GM12878 (cell line): ENCODE data around the gene ARHGEF6. TPM values are rescaled to one million over a fixed set of nuclear protein-coding genes. Genes with fewer than 3 reads are reported as not detected.

ENCODE experiments used
- BACH1 ChIP-seq: fragments of 450-650 bp; IDR thresholded peaks from 2 replicates; pipeline ENCODE4 v1.6.1; 2017; ENCODE audit warnings: mild to moderate bottlenecking, borderline replicate concordance
- BRCA1 ChIP-seq: IDR thresholded peaks from 2 replicates; pipeline ENCODE4 v1.6.1; 2011; ENCODE audit warnings: low read depth, low read length, improper control_type of control experiment
- EED ChIP-seq: sonication (generic); IDR thresholded peaks from 2 replicates; pipeline ENCODE4 v1.6.1; 2016; ENCODE audit warnings: antibody characterized with exemption, low read depth
- FOXM1 ChIP-seq: IDR thresholded peaks from 2 replicates; pipeline ENCODE4 v1.6.1; 2012; ENCODE audit warnings: low read depth, mild to moderate bottlenecking, inconsistent platforms, low read length, moderate library complexity
- GABPA ChIP-seq: IDR thresholded peaks from 2 replicates; pipeline ENCODE4 v1.6.1; 2014; ENCODE audit warnings: antibody characterized with exemption, low read depth, mild to moderate bottlenecking, inconsistent platforms
- GATAD2B ChIP-seq: fragments of 450-650 bp; conservative IDR thresholded peaks from 2 replicates; pipeline ENCODE4 v1.6.1; 2017; ENCODE audit warnings: low read depth, mild to moderate bottlenecking, moderate library complexity
- HDAC2 ChIP-seq: fragments of 200-600 bp; sonication (generic); IDR thresholded peaks from 2 replicates; pipeline ENCODE4 v1.6.1; 2017
- HDAC6 ChIP-seq: fragments of 200-600 bp; sonication (generic); IDR thresholded peaks from one replicate; pipeline ENCODE4 v1.8.0; 2017; ENCODE audit warnings: antibody characterized with exemption; ENCODE audit not compliant: unreplicated experiment
- NFXL1 ChIP-seq: fragments of 450-650 bp; IDR thresholded peaks from 2 replicates; pipeline ENCODE4 v1.6.1; 2017; ENCODE audit warnings: antibody characterized with exemption, mild to moderate bottlenecking, borderline replicate concordance
- NRF1 ChIP-seq: conservative IDR thresholded peaks from 2 replicates; pipeline ENCODE4 v1.6.1; 2011; ENCODE audit warnings: mild to moderate bottlenecking, low read depth, low read length, improper control_type of control experiment
- PML ChIP-seq: IDR thresholded peaks from 2 replicates; pipeline ENCODE4 v1.6.1; 2012; ENCODE audit warnings: low read length, inconsistent platforms
- RBBP5 ChIP-seq: fragments of 200-600 bp; sonication (generic); conservative IDR thresholded peaks from 2 replicates; pipeline ENCODE4 v1.6.1; 2016
- RCOR1 ChIP-seq: conservative IDR thresholded peaks from 2 replicates; pipeline ENCODE4 v1.6.1; 2012; ENCODE audit warnings: low read depth, low read length, improper control_type of control experiment
- RFX5 ChIP-seq: IDR thresholded peaks from 2 replicates; pipeline ENCODE4 v1.6.1; 2011; ENCODE audit warnings: low read depth, low read length, improper control_type of control experiment
- RUNX3 ChIP-seq: IDR thresholded peaks from 2 replicates; pipeline ENCODE4 v1.6.1; 2012; ENCODE audit warnings: low read length, inconsistent platforms
- SREBF2 ChIP-seq: IDR thresholded peaks from 2 replicates; pipeline ENCODE4 v1.6.1; 2012; ENCODE audit warnings: mild to moderate bottlenecking, low read length
- STAT1 ChIP-seq: fragments of 450-650 bp; conservative IDR thresholded peaks from 2 replicates; pipeline ENCODE4 v1.6.1; 2014; ENCODE audit warnings: antibody characterized with exemption, mild to moderate bottlenecking
- ZNF622 ChIP-seq: fragments of 450-650 bp; IDR thresholded peaks from 2 replicates; pipeline ENCODE4 v1.6.1; 2017; ENCODE audit warnings: mild to moderate bottlenecking, inconsistent platforms
- polyA plus RNA-seq, 11 experiments: library from polyadenylated mRNA; depleted of rRNA in 4 of 11; unstranded in 6 of 11; stranded (reverse) in 5 of 11; fragments of >200 nt; fragmentation: Nextera tagmentation in 4 of 11; fragmentation: Illumina TruSeq in 1 of 11; extraction: Ambion mirVana in 4 of 11; extraction: Trizol in 1 of 11; gene quantifications; 1 replicate in 1 of 11; 2 replicates in 10 of 11; pipeline versions ENCODE4 v1.2.1 to v1.2.3, GENCODE V29; 2011 to 2016; ENCODE audit warnings: inconsistent platforms in 2 of 11, missing spikeins in 2 of 11, low read depth in 1 of 11
- total RNA-seq, 4 experiments: library from RNA; depleted of rRNA in 3 of 4; stranded (reverse); fragments of >200 nt in 3 of 4; fragmentation: Illumina TruSeq in 1 of 4; extraction: Trizol in 1 of 4; gene quantifications; 2 replicates each; pipeline versions ENCODE4 v1.2.1 to v1.2.3, GENCODE V29; 2013 to 2021
- TF ChIP-seq, protein P1 (sequence below): IDR thresholded peaks from 2 replicates; pipeline ENCODE4 v1.6.1; 2012; ENCODE audit warnings: improper control_type of control experiment, low read depth, low read length; ENCODE audit not compliant: insufficient replicate concordance
- TF ChIP-seq, protein P2 (sequence below): IDR thresholded peaks from 2 replicates; pipeline ENCODE4 v1.6.1; 2011; ENCODE audit warnings: borderline replicate concordance, low read depth, mild to moderate bottlenecking, moderate library complexity, mixed read lengths, low read length; ENCODE audit not compliant: insufficient read depth; ENCODE audit errors: extremely low read length
- TF ChIP-seq, protein P3 (sequence below): fragments of 450-650 bp; IDR thresholded peaks from 2 replicates; pipeline ENCODE4 v1.6.1; 2016; ENCODE audit warnings: mild to moderate bottlenecking
- TF ChIP-seq, protein P4 (sequence below): fragments of 150-350 bp; IDR thresholded peaks from 2 replicates; pipeline ENCODE4 v1.6.1; 2016; ENCODE audit warnings: low read depth, low read length

ARHGEF6 gene
- total and polyA plus RNA-seq, 10 of the 15 experiments (the other 5 are each of a cell fraction or from before 2014, with no cell fraction given): 5.4 to 29.7 (median 18.0) TPM

DNA sequence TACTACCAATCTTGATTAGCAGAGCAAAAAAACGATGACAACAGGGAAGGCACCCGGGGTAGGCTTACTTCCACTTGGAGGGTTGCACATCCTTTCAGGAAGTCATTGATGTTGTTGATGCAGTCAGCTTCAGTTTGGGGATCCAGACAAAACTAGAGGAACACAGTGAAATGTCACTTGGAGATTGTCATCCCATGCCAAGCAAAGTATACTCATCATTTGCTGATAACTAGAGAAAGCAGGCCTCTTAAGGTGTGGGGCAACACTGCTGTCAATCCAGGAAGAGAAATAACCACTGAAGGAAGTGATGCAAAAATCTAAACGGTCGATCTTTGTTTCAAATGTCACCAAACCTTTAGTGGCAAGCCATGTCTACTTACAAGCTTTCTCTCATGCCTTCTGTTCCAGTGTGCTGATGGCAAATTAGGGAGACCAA is 1.4 kb downstream of the ARHGEF6 start (continued):
- TF ChIP-seq, protein P1, sequence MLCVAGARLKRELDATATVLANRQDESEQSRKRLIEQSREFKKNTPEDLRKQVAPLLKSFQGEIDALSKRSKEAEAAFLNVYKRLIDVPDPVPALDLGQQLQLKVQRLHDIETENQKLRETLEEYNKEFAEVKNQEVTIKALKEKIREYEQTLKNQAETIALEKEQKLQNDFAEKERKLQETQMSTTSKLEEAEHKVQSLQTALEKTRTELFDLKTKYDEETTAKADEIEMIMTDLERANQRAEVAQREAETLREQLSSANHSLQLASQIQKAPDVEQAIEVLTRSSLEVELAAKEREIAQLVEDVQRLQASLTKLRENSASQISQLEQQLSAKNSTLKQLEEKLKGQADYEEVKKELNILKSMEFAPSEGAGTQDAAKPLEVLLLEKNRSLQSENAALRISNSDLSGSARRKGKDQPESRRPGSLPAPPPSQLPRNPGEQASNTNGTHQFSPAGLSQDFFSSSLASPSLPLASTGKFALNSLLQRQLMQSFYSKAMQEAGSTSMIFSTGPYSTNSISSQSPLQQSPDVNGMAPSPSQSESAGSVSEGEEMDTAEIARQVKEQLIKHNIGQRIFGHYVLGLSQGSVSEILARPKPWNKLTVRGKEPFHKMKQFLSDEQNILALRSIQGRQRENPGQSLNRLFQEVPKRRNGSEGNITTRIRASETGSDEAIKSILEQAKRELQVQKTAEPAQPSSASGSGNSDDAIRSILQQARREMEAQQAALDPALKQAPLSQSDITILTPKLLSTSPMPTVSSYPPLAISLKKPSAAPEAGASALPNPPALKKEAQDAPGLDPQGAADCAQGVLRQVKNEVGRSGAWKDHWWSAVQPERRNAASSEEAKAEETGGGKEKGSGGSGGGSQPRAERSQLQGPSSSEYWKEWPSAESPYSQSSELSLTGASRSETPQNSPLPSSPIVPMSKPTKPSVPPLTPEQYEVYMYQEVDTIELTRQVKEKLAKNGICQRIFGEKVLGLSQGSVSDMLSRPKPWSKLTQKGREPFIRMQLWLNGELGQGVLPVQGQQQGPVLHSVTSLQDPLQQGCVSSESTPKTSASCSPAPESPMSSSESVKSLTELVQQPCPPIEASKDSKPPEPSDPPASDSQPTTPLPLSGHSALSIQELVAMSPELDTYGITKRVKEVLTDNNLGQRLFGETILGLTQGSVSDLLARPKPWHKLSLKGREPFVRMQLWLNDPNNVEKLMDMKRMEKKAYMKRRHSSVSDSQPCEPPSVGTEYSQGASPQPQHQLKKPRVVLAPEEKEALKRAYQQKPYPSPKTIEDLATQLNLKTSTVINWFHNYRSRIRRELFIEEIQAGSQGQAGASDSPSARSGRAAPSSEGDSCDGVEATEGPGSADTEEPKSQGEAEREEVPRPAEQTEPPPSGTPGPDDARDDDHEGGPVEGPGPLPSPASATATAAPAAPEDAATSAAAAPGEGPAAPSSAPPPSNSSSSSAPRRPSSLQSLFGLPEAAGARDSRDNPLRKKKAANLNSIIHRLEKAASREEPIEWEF: no peak
- no peak for TF ChIP-seq RCOR1
- TF ChIP-seq BRCA1: no peak
- TF ChIP-seq NFXL1: no peak
- 0 out of 2 replicates have a peak, but pooled peaks have one; percentile 25 for TF ChIP-seq EED
- TF ChIP-seq GATAD2B: no peak
- TF ChIP-seq SREBF2: no peak
- TF ChIP-seq GABPA: peak; percentile 59; the same call in 1 of the 2 replicates
- TF ChIP-seq FOXM1: no peak
- TF ChIP-seq RFX5: no peak
- TF ChIP-seq HDAC6: no peak
- TF ChIP-seq RBBP5: no peak
- no peak for TF ChIP-seq ZNF622
- TF ChIP-seq, protein P2, sequence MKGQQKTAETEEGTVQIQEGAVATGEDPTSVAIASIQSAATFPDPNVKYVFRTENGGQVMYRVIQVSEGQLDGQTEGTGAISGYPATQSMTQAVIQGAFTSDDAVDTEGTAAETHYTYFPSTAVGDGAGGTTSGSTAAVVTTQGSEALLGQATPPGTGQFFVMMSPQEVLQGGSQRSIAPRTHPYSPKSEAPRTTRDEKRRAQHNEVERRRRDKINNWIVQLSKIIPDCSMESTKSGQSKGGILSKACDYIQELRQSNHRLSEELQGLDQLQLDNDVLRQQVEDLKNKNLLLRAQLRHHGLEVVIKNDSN: no peak
- TF ChIP-seq, protein P3, sequence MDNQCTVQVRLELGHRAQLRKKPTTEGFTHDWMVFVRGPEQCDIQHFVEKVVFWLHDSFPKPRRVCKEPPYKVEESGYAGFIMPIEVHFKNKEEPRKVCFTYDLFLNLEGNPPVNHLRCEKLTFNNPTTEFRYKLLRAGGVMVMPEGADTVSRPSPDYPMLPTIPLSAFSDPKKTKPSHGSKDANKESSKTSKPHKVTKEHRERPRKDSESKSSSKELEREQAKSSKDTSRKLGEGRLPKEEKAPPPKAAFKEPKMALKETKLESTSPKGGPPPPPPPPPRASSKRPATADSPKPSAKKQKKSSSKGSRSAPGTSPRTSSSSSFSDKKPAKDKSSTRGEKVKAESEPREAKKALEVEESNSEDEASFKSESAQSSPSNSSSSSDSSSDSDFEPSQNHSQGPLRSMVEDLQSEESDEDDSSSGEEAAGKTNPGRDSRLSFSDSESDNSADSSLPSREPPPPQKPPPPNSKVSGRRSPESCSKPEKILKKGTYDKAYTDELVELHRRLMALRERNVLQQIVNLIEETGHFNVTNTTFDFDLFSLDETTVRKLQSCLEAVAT: peak; percentile 93
- TF ChIP-seq, protein P4, sequence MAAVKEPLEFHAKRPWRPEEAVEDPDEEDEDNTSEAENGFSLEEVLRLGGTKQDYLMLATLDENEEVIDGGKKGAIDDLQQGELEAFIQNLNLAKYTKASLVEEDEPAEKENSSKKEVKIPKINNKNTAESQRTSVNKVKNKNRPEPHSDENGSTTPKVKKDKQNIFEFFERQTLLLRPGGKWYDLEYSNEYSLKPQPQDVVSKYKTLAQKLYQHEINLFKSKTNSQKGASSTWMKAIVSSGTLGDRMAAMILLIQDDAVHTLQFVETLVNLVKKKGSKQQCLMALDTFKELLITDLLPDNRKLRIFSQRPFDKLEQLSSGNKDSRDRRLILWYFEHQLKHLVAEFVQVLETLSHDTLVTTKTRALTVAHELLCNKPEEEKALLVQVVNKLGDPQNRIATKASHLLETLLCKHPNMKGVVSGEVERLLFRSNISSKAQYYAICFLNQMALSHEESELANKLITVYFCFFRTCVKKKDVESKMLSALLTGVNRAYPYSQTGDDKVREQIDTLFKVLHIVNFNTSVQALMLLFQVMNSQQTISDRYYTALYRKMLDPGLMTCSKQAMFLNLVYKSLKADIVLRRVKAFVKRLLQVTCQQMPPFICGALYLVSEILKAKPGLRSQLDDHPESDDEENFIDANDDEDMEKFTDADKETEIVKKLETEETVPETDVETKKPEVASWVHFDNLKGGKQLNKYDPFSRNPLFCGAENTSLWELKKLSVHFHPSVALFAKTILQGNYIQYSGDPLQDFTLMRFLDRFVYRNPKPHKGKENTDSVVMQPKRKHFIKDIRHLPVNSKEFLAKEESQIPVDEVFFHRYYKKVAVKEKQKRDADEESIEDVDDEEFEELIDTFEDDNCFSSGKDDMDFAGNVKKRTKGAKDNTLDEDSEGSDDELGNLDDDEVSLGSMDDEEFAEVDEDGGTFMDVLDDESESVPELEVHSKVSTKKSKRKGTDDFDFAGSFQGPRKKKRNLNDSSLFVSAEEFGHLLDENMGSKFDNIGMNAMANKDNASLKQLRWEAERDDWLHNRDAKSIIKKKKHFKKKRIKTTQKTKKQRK: no peak
- TF ChIP-seq PML: no peak
- no peak for TF ChIP-seq STAT1
- no peak for TF ChIP-seq BACH1
- no peak for TF ChIP-seq HDAC2
- peak; percentile 25 for TF ChIP-seq RUNX3
- no peak for TF ChIP-seq NRF1
